ENCODE data around the gene SP100.
A peak's percentile ranks its signal among the peaks of the same experiment; 100 is the strongest.
"Not testable (repeated sequence)": the region's sequence is repeated elsewhere in the genome, so short reads cannot be mapped to it uniquely, and the experiment has no call there.

SP100 gene

GRCh38 chr2:230422149-230422548 is 6.1 kb downstream of the SP100 start:
- DNase-seq: no peak

- peak; percentile 89 for DNase-seq
Measured at GRCh38 chr2:230423851-230424458, 8.0 kb downstream of the SP100 start.

- DNase-seq: no peak
Measured at GRCh38 chr2:230425377-230425776, 9.4 kb downstream of the SP100 start.

- DNase-seq: no peak
Measured at GRCh38 chr2:230429513-230429912, 13.5 kb downstream of the SP100 start.

GRCh38 chr2:230430957-230431910 is 15.2 kb downstream of the SP100 start:
- DNase-seq: no peak

GRCh38 chr2:230434677-230435324 is 18.8 kb downstream of the SP100 start:
- no peak for DNase-seq

GRCh38 chr2:230435431-230435830 is 19.4 kb downstream of the SP100 start:
- no peak for DNase-seq

GRCh38 chr2:230439121-230439520 is 23.1 kb downstream of the SP100 start:
- DNase-seq: not testable (repeated sequence)

- peak; percentile 21 for DNase-seq
Measured at GRCh38 chr2:230439590-230439989, 23.6 kb downstream of the SP100 start.

GRCh38 chr2:230441227-230441897 is 25.4 kb downstream of the SP100 start:
- peak; percentile 32 for DNase-seq

- DNase-seq: peak; percentile 73
Measured at GRCh38 chr2:230443541-230443940, 27.5 kb downstream of the SP100 start.

- no peak for DNase-seq
Measured at GRCh38 chr2:230444832-230445231, 28.8 kb downstream of the SP100 start.

- no peak for DNase-seq
Measured at GRCh38 chr2:230447036-230447435, 31.0 kb downstream of the SP100 start.

GRCh38 chr2:230447455-230448451 is 31.8 kb downstream of the SP100 start:
- no peak for DNase-seq

- DNase-seq: no peak
Measured at GRCh38 chr2:230449901-230450467, 34.0 kb downstream of the SP100 start.

GRCh38 chr2:230453006-230453405 is 37.0 kb downstream of the SP100 start:
- DNase-seq: no peak

GRCh38 chr2:230455005-230455684 is 39.1 kb downstream of the SP100 start:
- no peak for DNase-seq

- DNase-seq: no peak
Measured at GRCh38 chr2:230457073-230457768, 41.2 kb downstream of the SP100 start.

- no peak for DNase-seq
Measured at GRCh38 chr2:230457793-230458192, 41.8 kb downstream of the SP100 start.

GRCh38 chr2:230459216-230459615 is 43.2 kb downstream of the SP100 start:
- no peak for DNase-seq

Data from NCI-H226 (cell line).